Breast epithelium (tissue), 4 donors: ENCODE data around the gene AKR1C8. TPM values are rescaled to one million over a fixed set of nuclear protein-coding genes. Genes with fewer than 3 reads are reported as not detected.

Source experiments
- DNase-seq, 2 donors: peaks; one replicate each; pipeline ENCODE4 v3.0.0-alpha.2; 2019; ENCODE audit warnings: low spot score in 2 of 2
- H3K27ac ChIP-seq, 2 donors: fragments of 200-600 bp; sonication (generic) in 1 of 2; one replicate each; pipeline ENCODE4 v1.5.1; 2016 to 2019; ENCODE audit warnings: mild to moderate bottlenecking in 1 of 2
- H3K27me3 ChIP-seq, 2 donors: fragments of 200-600 bp; sonication (generic) in 1 of 2; one replicate each; pipeline versions ENCODE4 v1.5.1 to v1.6.0; 2017 to 2019; ENCODE audit warnings: control low read depth in 1 of 2, mild to moderate bottlenecking in 1 of 2
- H3K36me3 ChIP-seq: fragments of 200-600 bp; one replicate; pipeline ENCODE4 v1.5.1; 2019
- H3K4me1 ChIP-seq, 2 donors: fragments of 200-600 bp; sonication (generic); one replicate each; pipeline ENCODE4 v1.5.1; 2016 to 2019; ENCODE audit warnings: control low read depth in 1 of 2
- H3K4me3 ChIP-seq, 3 donors: fragments of 200-600 bp; sonication (generic); 1 replicate in 2 of 3; 2 replicates in 1 of 3; pipeline ENCODE4 v1.5.1; 2016 to 2019; ENCODE audit warnings: mild to moderate bottlenecking in 3 of 3, moderate library complexity in 2 of 3
- H3K9me3 ChIP-seq, 2 donors: fragments of 200-600 bp; sonication (generic) in 1 of 2; one replicate each; pipeline ENCODE4 v1.5.1; 2016 to 2019; ENCODE audit warnings: control low read depth in 1 of 2
- CTCF ChIP-seq, 3 donors: fragments of 450-650 bp; IDR thresholded peaks; one replicate each; pipeline ENCODE4 v1.5.1; 2016 to 2017; ENCODE audit warnings: antibody characterized with exemption in 3 of 3, mild to moderate bottlenecking in 3 of 3, moderate library complexity in 3 of 3
- POLR2A ChIP-seq: fragments of 450-650 bp; IDR thresholded peaks from one replicate; pipeline ENCODE4 v1.6.1; 2016; ENCODE audit warnings: antibody characterized with exemption, mild to moderate bottlenecking, moderate library complexity
- POLR2AphosphoS5 ChIP-seq, 3 donors: sonication (generic); formaldehyde crosslinking; IDR thresholded peaks; one replicate each; pipeline ENCODE4 v1.6.1; 2017; ENCODE audit warnings: antibody characterized with exemption in 3 of 3
- intact Hi-C: fragments of 100-400 bp; cut with DNase I; formaldehyde crosslinking; loops from one replicate; pipeline ENCODE4 v1.15.1; 2023; ENCODE audit warnings: low total_unique reads
- total RNA-seq, 3 donors: library from RNA; depleted of rRNA; stranded (reverse); fragments of >200 nt; gene quantifications; one replicate each; pipeline ENCODE4 v1.1.0, GENCODE V29; 2016

AKR1C8 gene
- total RNA-seq, 3 donors from 2014 or later = 0.33 to 0.73 TPM; not detected in 1

GRCh38 chr10:5148678-5149032 is 36.3 kb downstream of the AKR1C8 start:
- no peak for DNase-seq
- intact Hi-C loops = no loop called here
- H3K36me3 ChIP-seq = no peaks in the 10 kb centered on the region
- TF ChIP-seq POLR2A (no peak), POLR2AphosphoS5 (IDR thresholded peaks at IDR 0.05) (no peak), CTCF (IDR thresholded peaks at IDR 0.05) (no peak)
- no peaks in the 10 kb centered on the region for H3K4me1 ChIP-seq
- H3K27me3 ChIP-seq = no peaks in the 10 kb centered on the region
- H3K9me3 ChIP-seq = peaks cover 0 to 10% of the 10 kb centered on the region in 2 donors
- no peak overlapping the region for H3K27ac ChIP-seq
- H3K4me3 ChIP-seq = no peak overlapping the region

GRCh38 chr10:5147981-5148677 is 36.8 kb downstream of the AKR1C8 start:
- Histone ChIP-seq H3K4me1 (no peaks in the 10 kb centered on the region), H3K27me3 (no peaks in the 10 kb centered on the region), H3K9me3 (peaks cover 0 to 10% of the 10 kb centered on the region in 2 donors), H3K27ac (no peak overlapping the region), H3K36me3 (no peaks in the 10 kb centered on the region), H3K4me3 (no peak overlapping the region)
- TF ChIP-seq POLR2A (no peak), POLR2AphosphoS5 (IDR thresholded peaks at IDR 0.05) (no peak), CTCF (IDR thresholded peaks at IDR 0.05) (no peak)
- no peak for DNase-seq
- intact Hi-C loops = no loop called here

GRCh38 chr10:5147255-5147980 is 37.5 kb downstream of the AKR1C8 start:
- no peaks in the 10 kb centered on the region for H3K4me1 ChIP-seq
- no peak for DNase-seq
- H3K9me3 ChIP-seq = peaks cover 0 to 10% of the 10 kb centered on the region in 2 donors
- H3K36me3 ChIP-seq = no peaks in the 10 kb centered on the region
- intact Hi-C loops = no loop called here
- no peaks in the 10 kb centered on the region for H3K27me3 ChIP-seq
- TF ChIP-seq POLR2A = no peak
- TF ChIP-seq CTCF (IDR thresholded peaks at IDR 0.05) = no peak
- no peak overlapping the region for H3K27ac ChIP-seq
- no peak overlapping the region for H3K4me3 ChIP-seq

GRCh38 chr10:5146920-5147254 is 38.1 kb downstream of the AKR1C8 start:
- Histone ChIP-seq H3K27ac (no peak overlapping the region), H3K4me1 (no peaks in the 10 kb centered on the region), H3K27me3 (no peaks in the 10 kb centered on the region), H3K4me3 (no peak overlapping the region), H3K36me3 (no peaks in the 10 kb centered on the region), H3K9me3 (peaks cover 0 to 10% of the 10 kb centered on the region in 2 donors)
- intact Hi-C loops = no loop called here
- DNase-seq = no peak
- TF ChIP-seq POLR2AphosphoS5 (IDR thresholded peaks at IDR 0.05) (no peak), CTCF (IDR thresholded peaks at IDR 0.05) (no peak), POLR2A (no peak)

GRCh38 chr10:5143137-5143536 is 41.8 kb downstream of the AKR1C8 start:
- H3K27me3 ChIP-seq = no peaks in the 10 kb centered on the region
- TF ChIP-seq POLR2AphosphoS5 (IDR thresholded peaks at IDR 0.05) = no peak
- TF ChIP-seq CTCF (IDR thresholded peaks at IDR 0.05) = no peak
- no peak for TF ChIP-seq POLR2A
- intact Hi-C loops = no loop called here

More at GRCh38 chr10:5143137-5143536, 41.8 kb downstream of the AKR1C8 start:
- Histone ChIP-seq H3K4me1 (no peaks in the 10 kb centered on the region), H3K4me3 (no peak overlapping the region), H3K36me3 (no peaks in the 10 kb centered on the region), H3K27ac (no peak overlapping the region), H3K9me3 (peaks cover 0 to 2% of the 10 kb centered on the region in 2 donors)
- no peak for DNase-seq
